ENCODE data around the gene PDX1. TPM values are rescaled to one million over a fixed set of nuclear protein-coding genes. Genes with fewer than 3 reads are reported as not detected.

PDX1 gene
- total RNA-seq, 1 donor from 2014 or later, result not detected

GRCh38 chr13:27929868-27930267 is 10.1 kb downstream of the PDX1 start:
- H3K4me1 Mint-ChIP-seq, result peaks cover 13% of the 10 kb centered on the region
- TF ChIP-seq CTCF (IDR thresholded peaks at IDR 0.05), result no peak
- intact Hi-C loops (cut with micrococcal nuclease), result no loop called here
- DNase-seq (no peak), ATAC-seq (ENCODE audit: low read depth) (no peak)
- no peak overlapping the region for H3K4me3 Mint-ChIP-seq
- no peaks in the 10 kb centered on the region for H3K36me3 Mint-ChIP-seq (ENCODE audit: low read depth)
- ChIA-PET POLR2A (no interaction called here), CTCF (interaction anchor here (1.4 kb wide), 1 partner anchor 29 kb away, joined by 3 read pairs; no protein-coding TSS in a partner anchor)
- H3K27me3 Mint-ChIP-seq, result peaks cover 68% of the 10 kb centered on the region
- H3K9me3 Mint-ChIP-seq, result no peaks in the 10 kb centered on the region
- no peak overlapping the region for H3K27ac Mint-ChIP-seq

- no peaks in the 10 kb centered on the region for H3K9me3 Mint-ChIP-seq
- no peak for TF ChIP-seq CTCF (IDR thresholded peaks at IDR 0.05)
- no peak overlapping the region for H3K27ac Mint-ChIP-seq
- ChIA-PET POLR2A (no interaction called here), CTCF (no interaction called here)
- H3K4me1 Mint-ChIP-seq, result peaks cover under 1% of the 10 kb centered on the region
- H3K36me3 Mint-ChIP-seq (ENCODE audit: low read depth), result no peaks in the 10 kb centered on the region
- ATAC-seq (ENCODE audit: low read depth) (no peak), DNase-seq (no peak)
- intact Hi-C loops (cut with micrococcal nuclease), result no loop called here
- no peak overlapping the region for H3K4me3 Mint-ChIP-seq
- peaks cover 39% of the 10 kb centered on the region for H3K27me3 Mint-ChIP-seq
Observed at GRCh38 chr13:27933118-27933517, 13.3 kb downstream of the PDX1 start.

- Mint-ChIP-seq H3K9me3 (no peaks in the 10 kb centered on the region), H3K4me1 (no peaks in the 10 kb centered on the region), H3K27me3 (peaks cover 33% of the 10 kb centered on the region), H3K4me3 (no peak overlapping the region), H3K27ac (no peak overlapping the region), H3K36me3 (ENCODE audit: low read depth) (no peaks in the 10 kb centered on the region)
- no peak for TF ChIP-seq CTCF (IDR thresholded peaks at IDR 0.05)
- ChIA-PET CTCF (no interaction called here), POLR2A (no interaction called here)
- ATAC-seq (ENCODE audit: low read depth) (no peak), DNase-seq (no peak)
- intact Hi-C loops (cut with micrococcal nuclease), result no loop called here
Observed at GRCh38 chr13:27933580-27934328, 14.0 kb downstream of the PDX1 start.

- H3K27me3 Mint-ChIP-seq, result peaks cover 18% of the 10 kb centered on the region
- H3K4me1 Mint-ChIP-seq, result no peaks in the 10 kb centered on the region
- H3K9me3 Mint-ChIP-seq, result peaks cover 10% of the 10 kb centered on the region
- intact Hi-C loops (cut with micrococcal nuclease), result no loop called here
- CTCF ChIA-PET, result interaction anchor here (1.3 kb wide), 1 partner anchor 113 kb away, joined by 4 read pairs; no protein-coding TSS in a partner anchor
- no peak for TF ChIP-seq CTCF (IDR thresholded peaks at IDR 0.05)
- no peak overlapping the region for H3K27ac Mint-ChIP-seq
- ATAC-seq (ENCODE audit: low read depth), result no peak
- no peak overlapping the region for H3K4me3 Mint-ChIP-seq
- POLR2A ChIA-PET, result no interaction called here
- no peak for DNase-seq
- H3K36me3 Mint-ChIP-seq (ENCODE audit: low read depth), result no peaks in the 10 kb centered on the region
Observed at GRCh38 chr13:27942972-27943371, 23.2 kb downstream of the PDX1 start.

GRCh38 chr13:27952876-27953675 is 33.3 kb downstream of the PDX1 start:
- peak overlapping the region; percentile 24 for H3K27ac Mint-ChIP-seq
- H3K4me3 Mint-ChIP-seq, result peak overlapping the region; percentile 63
- peaks cover 2% of the 10 kb centered on the region for H3K9me3 Mint-ChIP-seq
- no peaks in the 10 kb centered on the region for H3K36me3 Mint-ChIP-seq (ENCODE audit: low read depth)
- peaks cover 15% of the 10 kb centered on the region for H3K4me1 Mint-ChIP-seq
- POLR2A ChIA-PET, result no interaction called here
- DNase-seq, result no peak
- intact Hi-C loops (cut with micrococcal nuclease), result loop anchor here (1.0 kb wide), 1 partner anchor 123 kb away; no protein-coding TSS in a partner anchor
- ATAC-seq (ENCODE audit: low read depth), result no peak
- peaks cover 57% of the 10 kb centered on the region for H3K27me3 Mint-ChIP-seq
- CTCF ChIA-PET, result interaction anchor here (0.8 to 5.6 kb wide), 17 partner anchors 9 to 594 kb away, joined by 3 to 72 read pairs (median 5); partner anchors contain the start of genes CDX2 and PDX1
- no peak for TF ChIP-seq CTCF (IDR thresholded peaks at IDR 0.05)

All from activated B cell treated with CpG ODN at 0.5 μM for 24 hours (primary cell).